Brain microvascular endothelial cell (primary cell): ENCODE data around the gene RYR2.

ENCODE experiments used
- DNase-seq: peaks from one replicate; pipeline ENCODE4 v3.0.0-alpha.2; 2020
- H3K27ac ChIP-seq: fragments of 250-450 bp; sonication (Bioruptor Pico); 2 replicates; pipeline ENCODE4 v1.5.1; 2020; ENCODE audit warnings: mild to moderate bottlenecking, moderate library complexity
- H3K27me3 ChIP-seq: fragments of 250-450 bp; sonication (Bioruptor Pico); replicated peaks from 2 replicates; pipeline ENCODE4 v1.5.1; 2020; ENCODE audit warnings: mild to moderate bottlenecking
- H3K36me3 ChIP-seq: fragments of 250-450 bp; sonication (Bioruptor Pico); replicated peaks from 2 replicates; pipeline ENCODE4 v1.5.1; 2020; ENCODE audit warnings: mild to moderate bottlenecking
- H3K4me3 ChIP-seq: 2 replicates; pipeline ENCODE4 v1.5.1; 2011; ENCODE audit warnings: low read depth, mild to moderate bottlenecking, control low read depth, low read length, moderate library complexity
- in situ Hi-C: cut with HindIII; loops from 2 replicates; pipeline ENCODE4 v1.10.0; 2017; ENCODE audit warnings: low sequenced_read_pairs, low pct_ligation_motif_present
- TF ChIP-seq, protein P1 (sequence below): IDR thresholded peaks from 2 replicates; pipeline ENCODE4 v1.5.1; 2011; ENCODE audit warnings: low read depth, mild to moderate bottlenecking, moderate library complexity, low read length, control low read depth, inconsistent platforms; ENCODE audit errors: missing control alignments

Gene RYR2

DNA sequence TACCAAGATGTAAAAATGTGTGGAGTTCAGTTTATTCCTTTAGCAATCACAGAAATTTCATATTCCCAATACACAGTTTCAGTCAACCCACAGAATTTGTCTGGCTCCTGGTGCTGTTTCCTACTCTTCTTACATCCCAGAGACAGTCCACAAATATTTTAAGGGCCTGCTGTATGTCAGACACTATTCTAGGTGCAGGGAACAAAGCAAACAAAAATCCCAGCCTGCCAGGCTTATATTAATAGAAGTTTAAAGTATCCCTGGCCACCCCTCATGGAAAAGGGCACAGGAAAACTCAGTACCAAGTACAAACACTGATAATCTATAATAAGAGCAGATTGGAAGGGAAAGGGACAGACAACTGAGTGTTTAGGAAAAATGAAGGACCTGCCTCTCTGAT is 653.9 kb downstream of the RYR2 start:
- DNase-seq = no peak

DNA sequence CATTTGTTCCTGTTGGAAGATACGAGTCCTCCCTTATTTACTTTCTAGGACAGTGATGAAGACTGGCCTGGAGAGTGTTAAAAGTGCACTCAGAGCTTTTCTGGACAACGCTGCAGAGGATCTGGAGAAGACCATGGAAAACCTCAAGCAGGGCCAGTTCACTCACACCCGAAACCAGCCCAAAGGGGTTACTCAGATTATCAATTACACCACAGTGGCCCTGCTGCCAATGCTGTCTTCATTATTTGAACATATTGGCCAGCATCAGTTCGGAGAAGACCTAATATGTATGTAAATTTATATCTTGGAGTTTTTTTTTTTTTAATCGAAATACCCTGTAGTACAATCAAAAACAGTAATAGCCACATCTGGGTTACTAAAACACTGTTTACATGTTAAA is 658.2 kb downstream of the RYR2 start:
- no peaks in the 10 kb centered on the region for H3K36me3 ChIP-seq
- TF ChIP-seq, protein P1, sequence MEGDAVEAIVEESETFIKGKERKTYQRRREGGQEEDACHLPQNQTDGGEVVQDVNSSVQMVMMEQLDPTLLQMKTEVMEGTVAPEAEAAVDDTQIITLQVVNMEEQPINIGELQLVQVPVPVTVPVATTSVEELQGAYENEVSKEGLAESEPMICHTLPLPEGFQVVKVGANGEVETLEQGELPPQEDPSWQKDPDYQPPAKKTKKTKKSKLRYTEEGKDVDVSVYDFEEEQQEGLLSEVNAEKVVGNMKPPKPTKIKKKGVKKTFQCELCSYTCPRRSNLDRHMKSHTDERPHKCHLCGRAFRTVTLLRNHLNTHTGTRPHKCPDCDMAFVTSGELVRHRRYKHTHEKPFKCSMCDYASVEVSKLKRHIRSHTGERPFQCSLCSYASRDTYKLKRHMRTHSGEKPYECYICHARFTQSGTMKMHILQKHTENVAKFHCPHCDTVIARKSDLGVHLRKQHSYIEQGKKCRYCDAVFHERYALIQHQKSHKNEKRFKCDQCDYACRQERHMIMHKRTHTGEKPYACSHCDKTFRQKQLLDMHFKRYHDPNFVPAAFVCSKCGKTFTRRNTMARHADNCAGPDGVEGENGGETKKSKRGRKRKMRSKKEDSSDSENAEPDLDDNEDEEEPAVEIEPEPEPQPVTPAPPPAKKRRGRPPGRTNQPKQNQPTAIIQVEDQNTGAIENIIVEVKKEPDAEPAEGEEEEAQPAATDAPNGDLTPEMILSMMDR = no peak
- in situ Hi-C loops = no loop called here

More for the DNA sequence above, 653.9 kb downstream of the RYR2 start:
- in situ Hi-C loops = no loop called here
- TF ChIP-seq, protein P1 = no peak
- Histone ChIP-seq H3K27ac (no peak overlapping the region), H3K27me3 (no peaks in the 10 kb centered on the region), H3K36me3 (no peaks in the 10 kb centered on the region), H3K4me3 (no peak overlapping the region)

DNA sequence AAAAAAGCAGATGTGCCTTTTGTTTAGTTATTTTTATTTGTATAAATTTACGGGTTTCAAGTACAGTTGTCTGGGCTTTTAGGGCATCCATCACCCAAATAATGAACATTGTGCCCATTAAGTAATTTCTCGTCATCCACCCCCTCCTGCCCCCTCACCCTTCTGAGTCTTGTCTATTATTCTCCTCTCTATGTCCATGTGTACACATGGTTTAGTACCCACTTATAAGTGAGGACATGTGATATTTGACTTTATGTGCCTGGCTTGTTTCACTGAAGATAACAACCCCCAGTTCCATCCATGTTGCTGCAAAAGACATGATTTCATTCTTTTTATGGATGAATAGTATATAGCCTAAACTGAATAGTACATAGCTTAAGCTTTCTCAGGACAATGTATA is 659.5 kb downstream of the RYR2 start:
- DNase-seq = no peak
- TF ChIP-seq, protein P1 = no peak
- Histone ChIP-seq H3K4me3 (no peak overlapping the region), H3K27me3 (no peaks in the 10 kb centered on the region), H3K27ac (no peak overlapping the region), H3K36me3 (no peaks in the 10 kb centered on the region)
- in situ Hi-C loops = no loop called here

More for the DNA sequence above, 658.2 kb downstream of the RYR2 start:
- no peak overlapping the region for H3K4me3 ChIP-seq
- no peak for DNase-seq
- H3K27me3 ChIP-seq = no peaks in the 10 kb centered on the region
- H3K27ac ChIP-seq = no peak overlapping the region

DNA sequence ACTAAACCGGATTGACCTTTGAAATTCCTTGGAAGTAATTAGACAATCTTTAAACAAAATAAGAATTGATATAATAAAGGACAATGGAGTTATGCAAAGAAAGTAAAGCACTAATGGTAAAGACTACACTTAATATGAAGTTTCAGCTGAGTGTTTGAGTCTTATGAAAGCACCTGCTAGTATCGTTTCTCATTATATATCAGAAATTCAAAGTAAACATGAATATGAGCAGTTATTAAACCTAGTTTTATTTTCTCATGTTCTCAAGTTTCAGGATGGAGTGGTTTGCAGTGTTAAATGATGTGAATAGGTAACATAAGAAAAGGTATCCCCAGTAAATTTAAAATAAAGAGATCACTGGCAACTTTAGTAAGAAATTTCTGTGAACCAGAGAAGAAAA is 660.2 kb downstream of the RYR2 start:
- Histone ChIP-seq H3K4me3 (no peak overlapping the region), H3K27me3 (no peaks in the 10 kb centered on the region), H3K36me3 (no peaks in the 10 kb centered on the region), H3K27ac (no peak overlapping the region)
- in situ Hi-C loops = no loop called here
- no peak for DNase-seq
- TF ChIP-seq, protein P1 = no peak

DNA sequence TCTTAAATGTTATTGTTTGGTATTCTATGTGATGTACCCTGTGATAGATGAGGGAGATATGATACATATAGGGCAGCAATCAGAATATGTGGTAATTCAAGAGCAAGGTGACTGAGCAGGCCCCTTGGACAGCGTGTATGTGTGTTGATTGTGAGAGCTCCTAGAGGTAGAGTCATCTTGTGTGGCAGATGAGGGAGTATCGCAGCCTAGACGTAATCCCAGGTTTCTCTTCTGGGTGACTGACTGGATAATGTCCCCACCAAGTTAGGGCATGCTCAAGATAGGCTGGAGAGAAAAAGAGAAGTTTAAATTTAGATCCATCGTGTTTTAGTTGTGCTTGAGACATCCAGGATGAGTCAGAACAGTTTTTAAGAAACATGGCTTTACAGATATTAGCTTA is 663.5 kb downstream of the RYR2 start:
- DNase-seq = no peak
- in situ Hi-C loops = no loop called here
- no peak overlapping the region for H3K4me3 ChIP-seq
- no peaks in the 10 kb centered on the region for H3K27me3 ChIP-seq
- no peak overlapping the region for H3K27ac ChIP-seq
- TF ChIP-seq, protein P1 = no peak
- no peaks in the 10 kb centered on the region for H3K36me3 ChIP-seq

DNA sequence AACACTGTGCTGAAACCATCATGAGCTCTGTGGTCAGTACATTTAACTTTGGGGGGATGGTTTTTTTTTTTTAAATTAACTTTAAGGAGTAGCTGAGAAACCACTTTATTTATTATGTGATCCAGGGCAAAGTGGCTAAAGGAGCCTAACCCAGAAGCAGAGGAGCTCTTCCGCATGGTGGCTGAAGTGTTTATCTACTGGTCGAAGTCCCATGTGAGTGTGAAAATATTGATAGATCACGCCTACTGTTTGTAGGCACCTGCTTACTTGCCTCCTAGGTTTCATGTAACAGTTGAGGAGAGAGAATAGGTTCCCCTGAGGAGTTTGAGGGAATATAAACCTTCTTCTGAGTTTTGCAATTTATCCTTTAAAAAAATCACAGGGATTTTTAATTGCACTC is 667.4 kb downstream of the RYR2 start:
- H3K27me3 ChIP-seq = no peaks in the 10 kb centered on the region
- TF ChIP-seq, protein P1 = no peak

More for the DNA sequence above, 667.4 kb downstream of the RYR2 start:
- H3K36me3 ChIP-seq = no peaks in the 10 kb centered on the region
- DNase-seq = no peak
- in situ Hi-C loops = no loop called here
- no peak overlapping the region for H3K4me3 ChIP-seq
- no peak overlapping the region for H3K27ac ChIP-seq
